Ovary (tissue), 3 donors: ENCODE data around the gene KCMF1.

Source experiments
- POLR2A ChIP-seq: fragments of 450-650 bp; IDR thresholded peaks from one replicate; pipeline ENCODE4 v1.6.1; 2017; ENCODE audit warnings: antibody characterized with exemption, mild to moderate bottlenecking, moderate library complexity
- TF ChIP-seq, protein P1 (sequence below), 3 donors: fragments of 450-650 bp in 2 of 3; fragments of 200-600 bp in 1 of 3; IDR thresholded peaks; one replicate each; pipeline versions ENCODE4 v1.5.1 to v1.8.0; 2016 to 2022; ENCODE audit warnings: antibody characterized with exemption in 3 of 3, mild to moderate bottlenecking in 1 of 3
- donor health status: DM: no; HTN: no; CAD: no.

DNA sequence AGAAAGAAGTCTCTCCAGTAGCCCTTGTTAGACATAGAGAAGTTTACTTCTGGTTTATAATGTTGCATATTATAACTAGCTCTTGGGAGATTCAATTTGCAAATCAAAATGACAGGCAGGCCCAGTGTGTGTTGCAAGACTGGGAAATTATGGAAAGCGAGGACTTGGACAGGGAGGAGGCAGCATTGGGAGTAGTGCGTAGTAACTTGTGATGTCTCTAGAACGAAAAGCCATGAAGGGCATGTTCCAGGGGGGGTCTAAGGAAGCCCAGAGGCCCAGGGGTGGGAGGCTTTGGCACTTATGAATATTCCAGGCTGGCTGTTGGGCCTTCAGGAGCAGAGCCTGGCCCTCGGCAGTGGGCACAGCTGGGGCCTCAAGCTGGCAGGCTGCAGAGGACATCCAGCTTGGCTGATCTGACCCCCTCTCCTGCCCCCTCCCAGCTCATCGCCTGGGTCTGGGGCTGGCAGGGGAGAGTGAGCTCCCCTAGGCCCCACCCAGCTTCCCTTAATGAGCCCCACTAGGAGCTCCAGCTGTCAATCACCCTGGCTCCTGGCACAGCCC is 107.0 kb downstream of the KCMF1 start:
- TF ChIP-seq, protein P1, sequence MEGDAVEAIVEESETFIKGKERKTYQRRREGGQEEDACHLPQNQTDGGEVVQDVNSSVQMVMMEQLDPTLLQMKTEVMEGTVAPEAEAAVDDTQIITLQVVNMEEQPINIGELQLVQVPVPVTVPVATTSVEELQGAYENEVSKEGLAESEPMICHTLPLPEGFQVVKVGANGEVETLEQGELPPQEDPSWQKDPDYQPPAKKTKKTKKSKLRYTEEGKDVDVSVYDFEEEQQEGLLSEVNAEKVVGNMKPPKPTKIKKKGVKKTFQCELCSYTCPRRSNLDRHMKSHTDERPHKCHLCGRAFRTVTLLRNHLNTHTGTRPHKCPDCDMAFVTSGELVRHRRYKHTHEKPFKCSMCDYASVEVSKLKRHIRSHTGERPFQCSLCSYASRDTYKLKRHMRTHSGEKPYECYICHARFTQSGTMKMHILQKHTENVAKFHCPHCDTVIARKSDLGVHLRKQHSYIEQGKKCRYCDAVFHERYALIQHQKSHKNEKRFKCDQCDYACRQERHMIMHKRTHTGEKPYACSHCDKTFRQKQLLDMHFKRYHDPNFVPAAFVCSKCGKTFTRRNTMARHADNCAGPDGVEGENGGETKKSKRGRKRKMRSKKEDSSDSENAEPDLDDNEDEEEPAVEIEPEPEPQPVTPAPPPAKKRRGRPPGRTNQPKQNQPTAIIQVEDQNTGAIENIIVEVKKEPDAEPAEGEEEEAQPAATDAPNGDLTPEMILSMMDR (IDR thresholded peaks at IDR 0.05), result no peak
- no peak for TF ChIP-seq POLR2A
